ENCODE measurements around the gene IGSF11. TPM values are rescaled to one million over a fixed set of nuclear protein-coding genes. Genes with fewer than 3 reads are reported as not detected.

IGSF11 gene
- polyA plus RNA-seq, 3 donors = not detected

DNA sequence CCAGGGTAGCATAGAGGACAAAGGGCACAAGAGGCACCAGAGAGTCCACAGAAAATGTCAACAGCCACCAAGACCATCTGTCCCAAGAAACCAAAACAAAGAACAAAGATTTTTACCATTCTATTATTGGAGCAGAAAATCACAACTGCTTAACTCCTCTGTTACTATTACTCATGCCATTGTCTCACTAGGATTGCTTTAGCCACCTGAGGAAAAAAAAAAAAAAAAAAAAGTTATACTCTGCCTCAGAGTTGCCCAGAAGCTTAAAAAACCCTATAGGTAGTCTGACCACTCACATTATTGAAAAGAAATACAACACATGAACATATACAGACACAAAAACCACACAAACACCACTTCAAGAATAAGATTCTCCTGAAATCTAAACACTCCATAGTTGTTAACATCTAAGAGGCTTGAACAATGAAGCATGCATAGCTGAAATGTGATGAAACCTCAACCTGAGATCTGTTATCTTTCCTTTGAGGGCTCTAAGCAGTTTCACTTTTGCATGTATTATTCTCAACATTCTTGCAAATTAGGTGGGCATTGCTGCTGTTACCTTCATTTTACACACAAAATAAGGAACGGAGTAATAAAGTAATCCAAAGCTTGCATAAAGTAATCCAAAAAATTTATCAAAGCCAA is 85.4 kb downstream of the IGSF11 start:
- WGBS (ENCODE audit: insufficient coverage) = no CpG with 5 or more reads among the region's 1 CpG
- Histone ChIP-seq H4K20me1 (ENCODE audit: insufficient read depth, low read length) (no peaks in the 10 kb centered on the region), H3K27ac (ENCODE audit: low read depth in 1 of 2, low read length in 2 of 2) (no peak overlapping the region), H3K27me3 (ENCODE audit: control insufficient read depth in 2 of 2, insufficient read depth in 2 of 2, low read length in 2 of 2) (no peaks in the 10 kb centered on the region), H3K4me2 (replicated peaks; ENCODE audit: extremely low read depth, low read length, poor library complexity, severe bottlenecking) (no peak overlapping the region), H2AFZ (ENCODE audit: insufficient read depth, low read depth, low read length, poor library complexity, severe bottlenecking) (no peak overlapping the region), H3K4me1 (ENCODE audit: control insufficient read depth in 1 of 2, insufficient read depth in 2 of 2, low read length in 2 of 2) (no peaks in the 10 kb centered on the region), H3K79me2 (ENCODE audit: insufficient read depth, low read length) (no peaks in the 10 kb centered on the region), H3K9ac (ENCODE audit: insufficient read depth, low read length, poor library complexity, severe bottlenecking) (no peak overlapping the region), H3K36me3 (replicated peaks in 1 of 2; ENCODE audit: control insufficient read depth in 1 of 2, insufficient read depth in 2 of 2, low read length in 2 of 2) (no peaks in the 10 kb centered on the region), H3K4me3 (replicated peaks in 1 of 3; ENCODE audit: low read depth in 2 of 3, low read length in 3 of 3) (no peak overlapping the region), H3K9me3 (replicated peaks in 1 of 2; ENCODE audit: control insufficient read depth in 1 of 2, insufficient read depth in 1 of 2, low read length in 2 of 2) (no peaks in the 10 kb centered on the region)
- Mint-ChIP-seq H3K27ac (no peak overlapping the region), H3K36me3 (no peaks in the 10 kb centered on the region), H3K4me1 (no peaks in the 10 kb centered on the region), H3K9me3 (peaks cover 0 to 2% (median 0%) of the 10 kb centered on the region in 7 donors), H3K27me3 (ENCODE audit: low read depth in 3 of 3) (no peaks in the 10 kb centered on the region), H3K4me3 (no peak overlapping the region)
- TF ChIP-seq, protein P1, sequence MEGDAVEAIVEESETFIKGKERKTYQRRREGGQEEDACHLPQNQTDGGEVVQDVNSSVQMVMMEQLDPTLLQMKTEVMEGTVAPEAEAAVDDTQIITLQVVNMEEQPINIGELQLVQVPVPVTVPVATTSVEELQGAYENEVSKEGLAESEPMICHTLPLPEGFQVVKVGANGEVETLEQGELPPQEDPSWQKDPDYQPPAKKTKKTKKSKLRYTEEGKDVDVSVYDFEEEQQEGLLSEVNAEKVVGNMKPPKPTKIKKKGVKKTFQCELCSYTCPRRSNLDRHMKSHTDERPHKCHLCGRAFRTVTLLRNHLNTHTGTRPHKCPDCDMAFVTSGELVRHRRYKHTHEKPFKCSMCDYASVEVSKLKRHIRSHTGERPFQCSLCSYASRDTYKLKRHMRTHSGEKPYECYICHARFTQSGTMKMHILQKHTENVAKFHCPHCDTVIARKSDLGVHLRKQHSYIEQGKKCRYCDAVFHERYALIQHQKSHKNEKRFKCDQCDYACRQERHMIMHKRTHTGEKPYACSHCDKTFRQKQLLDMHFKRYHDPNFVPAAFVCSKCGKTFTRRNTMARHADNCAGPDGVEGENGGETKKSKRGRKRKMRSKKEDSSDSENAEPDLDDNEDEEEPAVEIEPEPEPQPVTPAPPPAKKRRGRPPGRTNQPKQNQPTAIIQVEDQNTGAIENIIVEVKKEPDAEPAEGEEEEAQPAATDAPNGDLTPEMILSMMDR (IDR thresholded peaks at IDR 0.05) = no peak
- intact Hi-C loops (cut with micrococcal nuclease) = no loop called here
- DNase-seq = no peak

DNA sequence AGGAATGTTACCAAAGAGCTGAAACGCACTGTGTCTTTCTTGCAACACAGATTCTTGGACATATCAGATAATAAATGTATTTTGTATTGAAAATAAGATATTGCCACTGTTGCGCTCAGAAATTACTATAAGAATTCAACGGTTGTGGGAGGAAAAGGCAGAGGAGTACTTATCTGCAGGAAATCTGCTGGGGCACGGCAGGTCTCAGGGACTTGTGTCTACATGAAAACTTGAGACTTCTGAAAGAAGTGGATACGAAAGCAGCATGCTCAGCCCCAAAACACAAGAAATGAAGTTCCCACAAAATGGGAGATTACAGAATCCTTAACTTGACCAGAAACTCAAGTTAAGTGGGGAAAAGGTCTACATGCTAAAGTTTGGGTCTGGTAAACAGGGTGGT is 86.5 kb downstream of the IGSF11 start:
- no peaks in the 10 kb centered on the region for H3K36me3 ChIP-seq (replicated peaks in 1 of 2; ENCODE audit: control insufficient read depth in 1 of 2, insufficient read depth in 2 of 2, low read length in 2 of 2)

More for the DNA sequence above, 86.5 kb downstream of the IGSF11 start:
- Mint-ChIP-seq H3K36me3 (no peaks in the 10 kb centered on the region), H3K27ac (no peak overlapping the region), H3K9me3 (peaks cover 0 to 2% (median 0%) of the 10 kb centered on the region in 7 donors), H3K27me3 (ENCODE audit: low read depth in 3 of 3) (no peaks in the 10 kb centered on the region), H3K4me3 (no peak overlapping the region), H3K4me1 (no peaks in the 10 kb centered on the region)
- Histone ChIP-seq H4K20me1 (ENCODE audit: insufficient read depth, low read length) (no peaks in the 10 kb centered on the region), H3K9me3 (replicated peaks in 1 of 2; ENCODE audit: control insufficient read depth in 1 of 2, insufficient read depth in 1 of 2, low read length in 2 of 2) (no peaks in the 10 kb centered on the region), H2AFZ (ENCODE audit: insufficient read depth, low read depth, low read length, poor library complexity, severe bottlenecking) (no peak overlapping the region), H3K4me3 (replicated peaks in 1 of 3; ENCODE audit: low read depth in 2 of 3, low read length in 3 of 3) (no peak overlapping the region), H3K4me1 (ENCODE audit: control insufficient read depth in 1 of 2, insufficient read depth in 2 of 2, low read length in 2 of 2) (no peaks in the 10 kb centered on the region), H3K27me3 (ENCODE audit: control insufficient read depth in 2 of 2, insufficient read depth in 2 of 2, low read length in 2 of 2) (no peaks in the 10 kb centered on the region), H3K4me2 (replicated peaks; ENCODE audit: extremely low read depth, low read length, poor library complexity, severe bottlenecking) (no peak overlapping the region), H3K27ac (ENCODE audit: low read depth in 1 of 2, low read length in 2 of 2) (no peak overlapping the region), H3K9ac (ENCODE audit: insufficient read depth, low read length, poor library complexity, severe bottlenecking) (no peak overlapping the region), H3K79me2 (ENCODE audit: insufficient read depth, low read length) (no peaks in the 10 kb centered on the region)
- intact Hi-C loops (cut with micrococcal nuclease) = no loop called here
- 82% methylated on average over 2 of the region's 5 CpGs for WGBS (ENCODE audit: insufficient coverage)
- TF ChIP-seq, protein P1 (IDR thresholded peaks at IDR 0.05) = no peak
- no peak for DNase-seq
